GM19035 (cell line): ENCODE measurements around the gene EPHB2.

ENCODE experiments used
- ATAC-seq: cut with Tn5 transposase; IDR thresholded peaks from one replicate; pipeline ENCODE4 v1.9.1; 2021; ENCODE audit not compliant: unreplicated experiment

Gene EPHB2

GRCh38 chr1:22854688-22855565, 144.3 kb downstream of the EPHB2 start:
- no peak for ATAC-seq

DNA sequence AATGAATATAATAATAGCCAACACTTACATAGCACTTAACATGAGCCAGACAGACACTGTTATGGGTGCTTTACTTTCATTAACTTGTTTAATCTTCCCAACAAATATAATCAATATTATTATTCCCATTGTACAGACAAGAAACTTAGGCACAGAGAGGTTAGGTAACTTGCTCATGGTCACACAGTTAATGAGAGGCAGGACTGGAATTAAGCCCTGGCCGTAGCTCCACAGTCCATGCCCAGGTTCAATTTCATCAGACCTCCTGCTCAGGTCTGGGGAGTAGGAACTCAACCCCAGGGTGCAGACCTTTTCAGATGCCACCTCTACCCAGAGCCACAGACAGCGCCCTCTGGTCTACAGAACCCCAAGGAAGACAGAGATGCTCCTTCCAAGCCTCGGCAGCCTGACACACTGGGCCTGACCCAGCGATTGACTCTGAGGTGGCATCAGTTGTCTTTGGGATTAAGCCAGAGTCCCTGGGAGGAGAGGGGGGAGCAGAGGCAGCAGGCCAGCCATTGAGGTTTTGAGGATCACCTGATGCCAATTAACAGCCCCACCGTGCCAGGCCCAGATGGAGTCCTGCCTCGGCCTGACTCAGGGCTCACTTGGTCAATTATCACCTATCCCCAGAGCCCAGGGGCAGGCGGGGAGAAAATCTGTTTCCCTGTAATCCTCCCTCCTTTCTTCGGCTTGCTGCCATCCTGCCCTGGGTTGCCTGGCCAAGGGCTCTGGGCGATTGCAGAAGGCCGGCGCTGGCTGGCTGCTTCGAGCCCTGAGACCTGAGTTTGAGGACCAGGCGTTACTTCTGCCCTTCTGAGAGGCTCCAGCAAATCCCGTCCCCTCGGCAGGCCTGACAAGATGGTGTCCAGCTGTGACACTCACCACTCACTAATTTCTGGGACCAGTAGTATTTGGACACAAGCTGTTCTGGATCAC, 145.3 kb downstream of the EPHB2 start:
- no peak for ATAC-seq

DNA sequence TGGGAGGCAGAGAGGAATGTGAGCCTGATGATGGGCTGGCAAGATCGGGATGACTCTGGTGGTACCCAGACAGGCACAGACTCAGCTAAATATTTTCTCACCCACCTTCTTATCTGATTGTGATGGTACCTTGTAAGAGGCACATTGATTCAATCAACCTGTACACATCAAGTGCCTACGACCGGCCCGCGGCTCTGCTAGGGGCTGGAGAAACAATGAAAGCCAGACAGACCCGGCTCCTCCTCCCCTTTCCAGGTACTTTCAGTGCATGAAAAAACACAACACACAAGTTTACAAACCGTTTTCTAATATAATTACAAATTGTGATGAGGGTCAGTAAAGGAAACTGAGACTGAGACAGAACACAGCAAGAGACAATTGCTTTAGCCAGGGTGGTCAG, 147.0 kb downstream of the EPHB2 start:
- no peak for ATAC-seq

DNA sequence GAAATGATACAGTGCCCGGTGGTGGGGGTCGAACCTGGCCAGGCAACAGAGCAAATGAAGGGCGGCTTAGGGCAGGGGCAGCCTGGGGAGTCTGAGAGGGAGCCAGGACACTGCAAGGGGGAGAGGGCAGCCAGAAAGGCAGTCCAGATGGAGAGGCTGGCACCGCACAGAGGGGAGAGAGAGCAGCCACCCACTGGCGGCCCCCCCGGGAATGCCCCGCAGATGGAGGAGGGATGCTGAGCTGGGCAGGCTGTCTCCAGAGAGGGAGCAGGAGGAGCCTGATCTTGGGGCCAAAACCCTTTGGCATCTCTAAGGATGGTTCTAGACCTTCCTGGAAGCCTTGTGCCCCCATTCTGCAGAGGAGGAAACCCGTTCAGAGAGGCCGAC, 149.8 kb downstream of the EPHB2 start:
- no peak for ATAC-seq

- ATAC-seq: no peak
Measured at GRCh38 chr1:22860883-22861385, 150.3 kb downstream of the EPHB2 start.

GRCh38 chr1:22861764-22862440, 151.3 kb downstream of the EPHB2 start:
- no peak for ATAC-seq

- no peak for ATAC-seq
Measured at GRCh38 chr1:22862752-22863151, 152.1 kb downstream of the EPHB2 start.

DNA sequence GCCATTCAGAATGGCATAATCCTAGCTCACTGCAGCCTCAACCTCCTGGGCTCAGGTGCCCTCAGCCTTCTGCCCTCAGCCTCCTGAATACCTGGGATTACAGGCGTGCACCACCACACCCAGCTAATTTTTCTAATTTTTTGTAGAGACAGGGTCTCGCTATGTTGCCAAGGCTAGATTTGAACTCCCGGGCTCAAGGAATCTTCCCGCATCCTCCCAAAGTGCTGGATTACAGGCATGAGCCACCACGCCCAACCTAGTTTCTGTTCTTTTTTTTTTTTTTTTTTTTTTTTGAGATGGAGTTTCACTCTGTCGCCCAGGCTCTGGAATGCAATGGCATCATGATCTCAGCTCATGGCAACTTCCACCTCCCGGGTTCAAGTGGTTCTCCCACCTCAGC, 153.1 kb downstream of the EPHB2 start:
- ATAC-seq: no peak

- ATAC-seq: no peak
Measured at GRCh38 chr1:22864886-22865285, 154.2 kb downstream of the EPHB2 start.

GRCh38 chr1:22865736-22866135, 155.1 kb downstream of the EPHB2 start:
- no peak for ATAC-seq

DNA sequence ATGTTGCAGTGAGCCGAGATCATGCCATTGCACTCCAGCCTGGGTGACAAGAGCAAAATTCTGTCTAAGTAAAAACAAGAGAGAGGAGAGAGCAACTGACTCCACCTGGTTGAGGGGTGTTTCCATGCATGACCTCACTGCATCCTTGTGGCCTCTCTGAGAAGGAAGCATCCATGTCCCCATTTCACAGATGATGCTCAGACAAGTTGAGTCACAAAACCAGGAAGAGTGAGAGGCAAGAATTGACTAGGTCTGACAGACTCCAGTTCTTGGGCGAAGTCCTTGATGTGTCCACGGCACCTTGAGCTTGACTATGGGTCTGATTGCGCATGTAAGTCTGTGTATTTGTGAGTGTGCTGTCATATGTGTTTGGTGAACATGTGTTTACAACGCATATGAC, 156.2 kb downstream of the EPHB2 start:
- no peak for ATAC-seq

DNA sequence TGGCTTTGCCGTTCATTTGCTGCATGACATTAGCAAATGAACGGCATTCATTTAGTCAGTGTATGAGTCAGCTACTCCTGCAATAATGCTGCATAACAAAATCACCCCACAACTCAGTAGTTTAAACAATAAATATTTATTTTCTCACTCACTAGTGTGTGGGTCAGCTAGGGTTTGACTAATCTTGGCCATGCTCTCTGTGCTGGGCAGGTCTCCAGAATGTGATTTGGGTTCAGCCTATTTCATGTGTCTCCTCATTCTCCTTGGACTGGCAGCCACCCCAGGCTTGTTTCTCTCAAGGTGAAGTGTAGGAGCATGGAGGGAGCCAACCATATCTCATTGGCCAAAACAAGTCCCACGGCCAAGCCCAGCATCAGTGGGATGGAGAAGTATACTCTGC, 157.7 kb downstream of the EPHB2 start:
- no peak for ATAC-seq

- ATAC-seq: no peak
Measured at GRCh38 chr1:22869325-22869724, 158.7 kb downstream of the EPHB2 start.

GRCh38 chr1:22870201-22870871, 159.7 kb downstream of the EPHB2 start:
- no peak for ATAC-seq

DNA sequence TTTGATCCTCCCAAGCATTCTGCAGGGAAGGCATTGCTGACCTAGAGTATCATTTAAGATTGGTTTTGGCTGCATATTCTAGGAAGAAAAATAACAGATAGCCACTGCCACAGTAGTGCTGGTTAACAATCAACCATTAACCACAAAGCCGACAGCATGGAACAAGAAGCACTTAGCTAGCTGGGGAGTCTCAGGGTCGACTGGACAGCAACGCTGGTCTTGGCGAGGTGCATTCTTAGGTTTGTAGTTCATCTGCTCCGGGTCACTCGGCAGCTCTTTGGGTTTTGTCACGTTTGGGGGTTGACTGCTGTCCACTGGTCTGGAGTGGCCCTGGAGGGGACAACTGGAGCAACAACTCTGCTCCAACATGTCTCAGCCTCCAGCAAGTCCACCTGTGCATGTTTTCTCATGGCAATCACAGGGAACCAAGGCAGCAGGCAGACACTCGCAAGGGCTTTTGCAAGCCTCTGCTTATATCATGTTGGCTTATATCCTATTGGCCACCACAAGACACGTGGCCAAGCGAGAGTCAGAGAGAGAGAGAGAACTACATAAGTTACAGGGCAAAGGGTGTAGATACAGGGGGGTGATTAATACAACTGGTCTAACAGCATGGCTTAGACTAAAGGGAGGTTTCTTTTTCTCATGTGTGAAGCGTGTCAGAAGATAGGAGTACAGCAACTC, 162.5 kb downstream of the EPHB2 start:
- no peak for ATAC-seq

DNA sequence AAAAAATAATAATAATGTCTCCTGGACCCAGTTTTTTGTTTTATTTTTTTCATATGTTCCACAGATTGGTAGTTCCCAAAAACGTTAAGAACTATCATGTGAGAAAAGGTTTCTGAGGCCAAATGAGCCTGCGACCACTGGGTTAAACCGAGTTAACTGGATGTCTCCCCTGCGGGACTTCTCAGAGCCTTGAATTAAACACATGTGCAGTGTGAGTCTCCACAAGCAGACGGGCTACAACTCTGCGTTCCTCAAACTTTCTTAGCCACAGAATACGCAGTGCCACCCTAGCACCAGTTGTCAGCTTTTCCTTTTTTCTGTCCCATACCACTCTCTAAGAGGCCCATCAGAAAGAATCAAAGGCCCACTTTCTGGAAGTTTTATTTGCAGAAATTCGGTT, 164.1 kb downstream of the EPHB2 start:
- ATAC-seq: no peak

GRCh38 chr1:22875241-22875640, 164.6 kb downstream of the EPHB2 start:
- ATAC-seq: no peak

GRCh38 chr1:22875841-22876240, 165.2 kb downstream of the EPHB2 start:
- no peak for ATAC-seq

- no peak for ATAC-seq
Measured at GRCh38 chr1:22876359-22877111, 165.9 kb downstream of the EPHB2 start.
